Bronchial epithelial cell (primary cell): Measurements from ENCODE around the gene ZNF597. TPM values are rescaled to one million over a fixed set of nuclear protein-coding genes. Genes with fewer than 3 reads are reported as not detected.

ENCODE experiments used
- DNase-seq: peaks from one replicate; pipeline ENCODE4 v3.0.0-alpha.2; 2010; ENCODE audit warnings: low read depth
- FAIRE-seq: peaks from 2 replicates; lab custom pipeline; 2011; peaks lifted over from hg19 to GRCh38; lab: Jason Lieb, UNC
- H3K27me3 ChIP-seq: 2 replicates; pipeline ENCODE4 v1.5.1; 2011; ENCODE audit warnings: low read length; ENCODE audit not compliant: control insufficient read depth, insufficient read depth
- H3K36me3 ChIP-seq: 2 replicates; pipeline ENCODE4 v1.5.1; 2011; ENCODE audit warnings: low read length; ENCODE audit not compliant: control insufficient read depth, insufficient read depth
- H3K4me3 ChIP-seq: 2 replicates; pipeline ENCODE4 v1.5.1; 2011; ENCODE audit warnings: mild to moderate bottlenecking, low read depth, low read length, control low read depth
- total RNA-seq: library from RNA; depleted of rRNA; stranded (reverse); fragments of >200 nt; gene quantifications from 2 replicates; pipeline ENCODE4 v1.2.1, GENCODE V29; 2014
- TF ChIP-seq, protein P1 (sequence below): IDR thresholded peaks from 2 replicates; pipeline ENCODE4 v1.5.1; 2011; ENCODE audit warnings: mild to moderate bottlenecking, moderate library complexity, low read length, control low read depth, inconsistent platforms; ENCODE audit not compliant: insufficient read depth, severe bottlenecking

Gene ZNF597
- total RNA-seq, 1 donor from 2014 or later, result 1.3 TPM

DNA sequence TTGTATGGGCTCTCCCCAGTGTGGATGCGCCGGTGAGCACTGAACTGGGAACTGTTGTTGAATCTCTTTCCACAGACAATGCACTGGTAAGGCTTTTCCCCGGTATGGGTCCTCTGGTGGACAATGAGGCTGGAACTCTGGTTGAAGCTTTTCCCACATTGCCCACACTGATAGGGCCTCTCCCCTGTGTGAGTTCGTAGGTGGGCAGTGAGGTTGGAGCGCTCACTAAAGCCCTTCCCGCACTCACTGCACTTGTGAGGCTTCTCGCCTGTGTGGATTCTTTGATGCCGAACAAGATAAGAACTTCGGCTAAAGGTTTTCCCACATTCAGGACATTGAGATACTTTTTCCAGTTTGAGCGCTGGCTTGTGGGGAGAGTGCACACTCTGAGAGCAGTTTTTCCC lies 60.3 kb downstream of the ZNF597 start:
- no peak for DNase-seq
- Histone ChIP-seq H3K4me3 (no peak overlapping the region), H3K36me3 (peaks cover 22% of the 10 kb centered on the region), H3K27me3 (no peaks in the 10 kb centered on the region)
- TF ChIP-seq, protein P1, sequence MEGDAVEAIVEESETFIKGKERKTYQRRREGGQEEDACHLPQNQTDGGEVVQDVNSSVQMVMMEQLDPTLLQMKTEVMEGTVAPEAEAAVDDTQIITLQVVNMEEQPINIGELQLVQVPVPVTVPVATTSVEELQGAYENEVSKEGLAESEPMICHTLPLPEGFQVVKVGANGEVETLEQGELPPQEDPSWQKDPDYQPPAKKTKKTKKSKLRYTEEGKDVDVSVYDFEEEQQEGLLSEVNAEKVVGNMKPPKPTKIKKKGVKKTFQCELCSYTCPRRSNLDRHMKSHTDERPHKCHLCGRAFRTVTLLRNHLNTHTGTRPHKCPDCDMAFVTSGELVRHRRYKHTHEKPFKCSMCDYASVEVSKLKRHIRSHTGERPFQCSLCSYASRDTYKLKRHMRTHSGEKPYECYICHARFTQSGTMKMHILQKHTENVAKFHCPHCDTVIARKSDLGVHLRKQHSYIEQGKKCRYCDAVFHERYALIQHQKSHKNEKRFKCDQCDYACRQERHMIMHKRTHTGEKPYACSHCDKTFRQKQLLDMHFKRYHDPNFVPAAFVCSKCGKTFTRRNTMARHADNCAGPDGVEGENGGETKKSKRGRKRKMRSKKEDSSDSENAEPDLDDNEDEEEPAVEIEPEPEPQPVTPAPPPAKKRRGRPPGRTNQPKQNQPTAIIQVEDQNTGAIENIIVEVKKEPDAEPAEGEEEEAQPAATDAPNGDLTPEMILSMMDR, result no peak
- no peak for FAIRE-seq

Other genes with a start within 250 kb of the ZNF597 start
- gene ZNF200, start 208.3 kb downstream of the ZNF597 start, total RNA-seq, result 9.5 and 9.9 TPM in 2 replicates
- gene MEFV, start 186.9 kb downstream of the ZNF597 start, total RNA-seq, result not detected in 2 replicates
- 46.6 and 60.6 TPM in 2 replicates for gene ZNF263, start 160.0 kb downstream of the ZNF597 start, total RNA-seq
- 2.4 and 5.5 TPM in 2 replicates for gene TIGD7, start 138.1 kb downstream of the ZNF597 start, total RNA-seq
- gene ZNF75A, start 138.0 kb downstream of the ZNF597 start, total RNA-seq, result 22.9 and 23.2 TPM in 2 replicates
- gene OR2C1, start 87.6 kb downstream of the ZNF597 start, total RNA-seq, result not detected in 2 replicates
- 15.6 and 17.4 TPM in 2 replicates for gene ZSCAN32, start 42.5 kb downstream of the ZNF597 start, total RNA-seq
- gene ZNF174, start 42.3 kb downstream of the ZNF597 start, total RNA-seq, result 4.2 TPM in 2 replicates
- 5.0 and 10.0 TPM in 2 replicates for gene NAA60, start 176 bp upstream of the ZNF597 start, total RNA-seq
- gene C16orf90, start 52.0 kb upstream of the ZNF597 start, total RNA-seq, result not detected in 2 replicates
- gene CLUAP1, start 57.5 kb upstream of the ZNF597 start, total RNA-seq, result 8.2 and 16.9 TPM in 2 replicates
- not detected in 2 replicates for gene NLRC3, start 133.9 kb upstream of the ZNF597 start, total RNA-seq
- 1.3 and 2.4 TPM in 2 replicates for gene SLX4, start 168.1 kb upstream of the ZNF597 start, total RNA-seq
- gene DNASE1, start 211.2 kb upstream of the ZNF597 start, total RNA-seq, result 6.8 and 12.3 TPM in 2 replicates